Fibroblast of peridontal ligament (primary cell): ENCODE data around the gene LRRC8A.
A peak's percentile ranks its signal among the peaks of the same experiment; 100 is the strongest.
"Not testable (repeated sequence)": the region's sequence is repeated elsewhere in the genome, so short reads cannot be mapped to it uniquely, and the experiment has no call there.

Experiments used
- DNase-seq: peaks from one replicate; pipeline ENCODE4 v3.0.0-alpha.2; 2010; ENCODE audit errors: extremely low read depth

The LRRC8A gene

GRCh38 chr9:128881884-128882676 is at the start of gene LRRC8A, which contains the start of gene KYAT1:
LRRC8A (plus strand) TSS chr9:128882133; CDS start chr9:128907165, 25,032 bp downstream.
KYAT1 (minus strand) TSS chr9:128881950; CDS start chr9:128845405, 36,545 bp downstream.
- peak; percentile 91 for DNase-seq

DNA sequence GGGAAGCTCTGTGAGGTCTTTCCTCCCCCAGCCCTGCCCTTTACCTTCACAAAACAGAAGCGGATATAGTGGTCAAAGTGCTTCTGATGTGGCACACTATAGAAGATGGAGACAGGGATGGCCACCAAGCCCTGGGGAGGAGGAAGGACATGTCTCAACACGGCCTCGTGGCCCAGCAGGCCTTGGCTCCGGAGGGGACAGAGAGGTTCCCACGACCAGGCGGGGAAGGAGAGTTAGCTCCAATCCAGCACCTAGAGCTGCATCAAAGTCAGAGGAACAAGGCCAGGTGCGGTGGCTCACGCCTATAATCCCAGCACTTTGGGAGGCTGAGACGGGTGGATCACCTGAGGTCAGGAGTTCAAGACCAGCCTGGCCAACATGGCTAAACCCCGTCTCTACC is 48.2 kb upstream of the LRRC8A start:
- no peak for DNase-seq

- no peak for DNase-seq
These were observed 46.4 kb upstream of the LRRC8A start for GRCh38 chr9:128835246-128836210.

DNA sequence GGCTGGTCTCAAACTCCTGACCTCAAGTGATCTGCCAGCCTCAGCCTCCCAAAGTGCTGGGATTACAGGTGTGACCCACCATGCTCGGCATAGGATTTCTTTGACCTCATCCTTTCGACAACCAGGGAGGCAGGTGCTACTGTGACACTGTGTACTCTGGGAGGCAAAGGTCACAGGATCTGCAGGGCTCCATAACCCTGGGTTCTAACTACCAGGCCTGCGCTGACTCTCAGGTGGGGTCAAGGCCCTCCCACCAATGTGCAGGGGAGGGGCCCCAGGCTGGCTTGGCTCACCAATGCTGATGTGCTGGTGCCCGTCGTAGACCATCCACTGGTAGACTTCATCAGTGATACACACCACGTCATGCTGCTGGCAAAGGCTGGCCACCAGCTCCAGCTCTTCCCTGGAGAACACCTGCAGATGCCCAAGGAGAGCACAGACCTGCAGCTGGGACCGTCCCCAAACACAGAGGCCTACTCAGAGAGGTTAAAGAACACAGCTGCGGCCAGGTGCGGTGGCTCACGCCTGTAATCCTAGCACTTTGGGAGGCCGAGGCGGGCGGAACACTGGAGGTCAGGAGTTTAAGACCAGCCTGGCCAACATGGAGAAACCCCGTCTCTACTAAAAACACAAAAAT is 45.3 kb upstream of the LRRC8A start:
- no peak for DNase-seq

DNA sequence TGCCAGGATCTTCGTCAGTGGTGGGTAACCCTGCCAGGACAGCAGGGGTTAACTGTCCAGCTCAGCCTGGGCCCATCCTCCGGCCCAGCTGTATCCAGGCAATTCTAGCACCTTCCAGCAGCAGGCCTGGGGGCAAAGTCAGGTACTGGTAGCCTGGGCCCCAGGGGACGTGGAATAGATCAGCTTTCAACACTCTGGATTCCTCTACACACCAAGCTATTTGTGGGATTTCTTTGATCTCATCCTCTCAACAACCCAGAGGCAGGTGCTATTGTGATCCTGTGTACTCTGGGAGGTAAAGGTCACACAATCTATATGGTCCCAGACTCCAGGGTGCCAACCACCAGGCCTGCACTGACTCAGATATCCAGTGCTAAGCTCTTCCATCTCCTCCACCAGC is 43.6 kb upstream of the LRRC8A start:
- no peak for DNase-seq

DNA sequence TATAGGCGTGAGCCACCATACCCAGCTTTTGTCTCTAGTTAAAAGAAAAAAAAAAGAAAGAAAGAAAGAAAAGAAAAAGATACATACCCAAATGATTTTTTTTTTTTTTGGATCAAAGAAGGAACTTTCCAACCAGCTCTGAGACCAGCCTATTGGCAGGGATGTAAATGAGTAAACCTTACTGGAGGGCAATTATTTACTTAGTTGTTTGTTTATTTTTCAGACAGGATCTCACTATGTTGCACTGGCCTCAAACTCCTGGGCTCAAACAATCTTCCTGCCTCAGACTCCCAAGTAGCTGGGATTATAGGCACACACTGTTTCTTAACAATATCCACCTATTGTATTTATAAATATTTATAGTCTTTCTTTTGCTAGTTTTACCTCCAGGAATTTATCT is 41.4 kb upstream of the LRRC8A start:
- DNase-seq, result no peak

- no peak for DNase-seq
These were observed 40.0 kb upstream of the LRRC8A start for GRCh38 chr9:128841694-128842492.

DNA sequence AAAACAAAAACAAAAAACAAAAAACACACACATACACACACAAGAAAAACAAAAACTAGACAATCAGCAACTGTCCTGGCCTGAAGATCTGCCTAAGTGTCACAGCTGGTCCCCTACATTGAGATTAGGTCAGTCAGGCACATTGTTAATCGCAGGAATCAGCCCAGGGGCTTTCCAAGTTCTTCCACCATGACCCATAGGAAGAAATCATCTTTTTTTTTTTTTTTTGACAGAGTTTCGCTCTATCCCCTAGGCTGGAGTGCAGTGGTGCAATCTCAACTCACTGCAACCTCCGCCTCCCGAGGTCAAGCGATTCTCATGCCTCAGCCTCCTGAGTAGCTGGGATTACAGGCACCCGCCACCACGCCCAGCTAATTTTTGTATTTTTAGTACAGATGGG is 38.8 kb upstream of the LRRC8A start:
- not testable (repeated sequence) for DNase-seq

DNA sequence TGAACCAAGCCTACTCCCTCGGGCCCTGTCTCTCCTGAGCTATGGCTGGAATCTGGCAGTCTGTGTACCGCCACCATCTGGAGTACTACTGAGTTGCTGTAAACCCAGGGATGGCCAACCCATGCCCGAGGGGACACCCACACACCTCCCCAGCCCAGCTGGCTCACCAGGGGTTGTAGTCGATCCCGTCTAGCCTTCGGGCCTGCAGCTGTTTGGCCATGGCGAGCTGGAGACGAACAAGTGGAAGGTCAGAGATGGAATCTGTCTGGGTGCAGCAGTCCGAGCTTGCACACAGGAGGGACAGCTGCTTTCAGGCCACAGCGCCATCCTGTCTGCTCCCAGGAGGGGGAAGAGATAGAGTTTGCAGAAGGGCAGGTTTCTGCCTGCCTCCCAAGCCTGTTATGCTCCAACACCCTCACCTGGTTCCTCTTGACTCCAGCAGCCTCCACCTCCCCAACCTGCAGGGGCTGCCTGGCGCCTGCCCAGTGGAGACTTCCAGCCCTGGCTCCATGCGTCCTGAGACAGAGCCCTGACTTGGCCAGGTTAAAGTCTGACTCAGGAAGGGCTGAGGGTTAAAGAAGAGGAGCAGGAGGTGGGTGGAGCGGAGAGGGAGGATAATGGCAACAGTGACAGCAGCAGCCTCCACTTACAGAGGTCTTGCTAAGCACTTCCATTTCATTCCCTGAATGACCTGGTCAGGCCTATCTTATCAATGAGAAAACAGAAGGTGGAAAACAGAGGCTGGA is 36.6 kb upstream of the LRRC8A start:
- no peak for DNase-seq

DNA sequence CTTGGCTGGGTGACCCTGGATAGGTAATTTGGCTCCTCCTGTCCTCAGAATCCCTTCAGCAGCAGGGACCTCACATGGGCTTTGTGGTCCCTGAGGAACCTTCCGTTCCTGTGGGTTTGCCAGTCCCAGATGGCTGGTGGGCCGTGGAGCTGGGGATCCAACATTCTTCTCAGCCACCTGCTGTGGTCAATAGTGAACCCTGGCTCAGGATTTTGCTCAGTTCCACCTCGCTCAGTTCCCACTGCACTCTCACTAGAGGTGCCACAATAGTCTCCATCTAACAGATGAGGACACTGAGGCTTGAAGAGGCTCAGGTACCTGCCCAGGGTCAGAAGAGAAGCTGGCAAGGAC is 35.3 kb upstream of the LRRC8A start:
- DNase-seq, result no peak

GRCh38 chr9:128847803-128848202 is 34.1 kb upstream of the LRRC8A start:
- no peak for DNase-seq

DNA sequence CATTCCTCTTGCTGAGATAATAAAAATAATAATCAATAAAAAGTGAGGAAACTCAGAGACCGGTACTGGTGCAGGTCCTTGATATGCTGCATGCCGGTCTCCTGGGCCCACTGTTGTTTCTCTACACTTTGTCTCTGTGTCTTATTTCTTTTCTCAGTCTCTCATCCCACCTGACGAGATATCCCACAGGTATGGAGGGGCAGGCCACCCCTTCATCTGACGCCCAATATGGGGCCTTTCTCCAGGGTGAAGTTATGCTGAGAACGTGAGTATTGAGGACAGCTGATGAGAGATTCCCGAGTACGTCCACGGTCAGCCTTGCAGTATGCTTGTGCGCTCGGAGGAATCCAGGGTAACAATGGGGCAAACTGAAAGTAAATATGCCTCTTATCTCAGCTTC is 30.9 kb upstream of the LRRC8A start:
- not testable (repeated sequence) for DNase-seq

DNA sequence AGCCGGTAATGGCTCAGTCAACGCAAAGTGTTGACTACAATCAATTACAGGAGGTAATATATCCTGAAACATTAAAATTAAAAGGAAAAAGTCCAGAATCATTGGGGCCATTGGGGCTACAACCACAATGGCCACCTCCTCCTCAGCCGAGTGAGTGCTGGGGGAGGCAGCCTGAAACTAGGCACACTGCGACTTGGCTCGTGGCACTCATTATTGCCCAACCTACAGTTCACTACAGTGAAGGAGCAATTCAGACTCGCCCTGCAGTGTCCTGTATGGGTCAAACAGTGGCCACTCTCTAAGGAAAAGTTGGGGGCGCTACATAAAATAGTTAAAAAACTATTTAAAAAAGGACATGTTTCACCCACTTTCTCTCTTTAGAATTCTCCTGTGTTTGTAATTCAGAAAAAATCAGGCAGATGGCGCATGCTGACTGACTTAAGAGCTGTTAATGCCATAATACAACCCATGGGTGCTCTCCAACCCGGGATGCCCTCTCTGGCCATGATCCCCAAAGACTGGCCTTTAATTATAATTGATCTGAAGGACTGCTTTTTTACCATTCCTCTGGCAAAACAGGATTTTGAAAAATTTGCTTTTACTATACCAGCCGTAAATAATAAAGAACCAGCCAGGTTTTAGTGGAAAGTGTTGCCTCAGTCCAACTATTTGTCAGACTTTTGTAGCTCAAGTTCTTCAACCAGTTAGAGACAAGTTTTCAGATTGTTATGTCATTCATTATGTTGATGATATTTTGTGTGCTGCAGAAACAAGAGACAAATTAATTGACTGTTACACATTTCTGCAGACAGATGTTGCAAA is 29.9 kb upstream of the LRRC8A start:
- peak; percentile 67 for DNase-seq

- DNase-seq, result not testable (repeated sequence)
These were observed 29.3 kb upstream of the LRRC8A start for GRCh38 chr9:128852646-128853045.

- not testable (repeated sequence) for DNase-seq
These were observed 27.5 kb upstream of the LRRC8A start for GRCh38 chr9:128854454-128854853.

- not testable (repeated sequence) for DNase-seq
These were observed 23.5 kb upstream of the LRRC8A start for GRCh38 chr9:128858476-128858875.

DNA sequence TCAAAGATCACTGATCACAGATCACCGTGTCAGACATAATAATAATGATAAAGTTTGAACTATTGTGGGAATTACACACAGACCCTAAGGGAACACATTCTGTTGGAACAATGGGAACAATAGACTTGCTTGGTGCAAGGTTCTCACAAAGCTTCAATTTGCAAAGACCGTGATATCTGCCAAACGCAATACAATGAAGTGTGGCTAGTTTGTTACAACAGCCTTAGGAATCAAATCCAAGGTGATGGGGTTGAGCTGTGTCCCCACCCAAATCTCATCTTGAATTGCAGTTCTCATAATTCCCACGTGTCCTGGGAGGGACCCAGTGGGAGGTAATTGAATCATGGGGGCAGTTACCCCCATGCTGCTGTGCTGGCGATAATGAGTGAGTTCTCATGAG is 21.0 kb upstream of the LRRC8A start:
- no peak for DNase-seq

- no peak for DNase-seq
These were observed 20.4 kb upstream of the LRRC8A start for GRCh38 chr9:128861501-128861900.

DNA sequence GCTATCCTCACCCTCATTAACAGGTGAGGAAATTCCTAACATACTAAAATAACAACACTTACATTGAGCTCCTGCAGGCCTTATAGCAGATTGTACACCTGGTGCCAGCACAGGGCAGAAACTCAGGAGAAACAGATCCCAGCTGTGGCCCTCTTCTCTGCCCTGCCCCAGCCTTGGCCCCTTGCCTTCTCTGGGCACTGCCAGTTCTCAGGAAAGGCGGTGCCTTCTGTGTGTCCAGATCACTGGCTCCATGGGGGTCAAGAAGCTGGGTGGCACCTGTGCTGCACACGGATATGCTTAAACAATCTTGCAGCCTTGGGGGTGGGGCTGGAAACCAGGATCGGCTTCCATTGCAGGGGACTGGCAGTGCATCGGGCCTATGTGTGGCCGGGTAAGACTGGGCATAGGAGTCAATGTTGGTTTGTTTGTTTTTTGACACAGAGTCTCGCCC is 19.5 kb upstream of the LRRC8A start:
- no peak for DNase-seq

- peak; percentile 49 for DNase-seq
These were observed 18.3 kb upstream of the LRRC8A start for GRCh38 chr9:128863647-128864046.
